OCI-LY7 (cell line): ENCODE results near the gene FAM200A. TPM values are rescaled to one million over a fixed set of nuclear protein-coding genes. Genes with fewer than 3 reads are reported as not detected.

Experiments used
- BruUV-seq: library from RNA; stranded (reverse); fragments of 400-500 nt; replicated peaks from 2 replicates; lab custom pipeline; 2021; lab: Mats Ljungman, UMichigan
- CTCF ChIA-PET: fragments of 300-600 bp; sonication (Branson Sonifier 250); formaldehyde crosslinking; loops from one replicate; lab custom pipeline; 2022; ENCODE audit warnings: antibody characterized with exemption; ENCODE audit not compliant: unreplicated experiment; lab: Charles Lee
- POLR2A ChIA-PET: fragments of 300-600 bp; sonication (Branson Sonifier 250); formaldehyde crosslinking; loops from one replicate; lab custom pipeline; 2022; ENCODE audit warnings: antibody characterized with exemption; lab: Charles Lee
- DNase-seq: peaks from one replicate; pipeline ENCODE4 v3.0.0-alpha.2; 2015; ENCODE audit warnings: low spot score
- H2AFZ ChIP-seq: fragments of 200-600 bp; sonication (generic), shearing (Covaris generic); 2 replicates; pipeline ENCODE4 v1.6.1; 2014; ENCODE audit warnings: mild to moderate bottlenecking, antibody characterized with exemption, low read length, moderate library complexity
- H3K27ac ChIP-seq: fragments of 200-600 bp; sonication (generic); 2 replicates; pipeline ENCODE4 v1.5.1; 2014; ENCODE audit warnings: mixed run types, low read depth, mild to moderate bottlenecking, moderate library complexity, low read length, inconsistent platforms; ENCODE audit not compliant: poor library complexity, severe bottlenecking
- H3K36me3 ChIP-seq: fragments of 200-600 bp; sonication (generic); 2 replicates; pipeline ENCODE4 v1.6.1; 2014; ENCODE audit warnings: mild to moderate bottlenecking, antibody characterized with exemption, low read length, moderate library complexity, mixed read lengths; ENCODE audit not compliant: insufficient read depth
- H3K4me1 ChIP-seq: fragments of 200-600 bp; sonication (generic); 2 replicates; pipeline ENCODE4 v1.5.1; 2014; ENCODE audit warnings: mild to moderate bottlenecking, low read length; ENCODE audit not compliant: insufficient read depth, poor library complexity, severe bottlenecking
- H3K4me2 ChIP-seq: fragments of 200-600 bp; sonication (generic); 2 replicates; pipeline ENCODE4 v1.6.1; 2014; ENCODE audit warnings: mild to moderate bottlenecking, low read length
- H3K4me3 ChIP-seq: fragments of 200-600 bp; sonication (generic); 2 replicates; pipeline ENCODE4 v1.5.1; 2014; ENCODE audit warnings: mild to moderate bottlenecking, low read depth, low read length; ENCODE audit not compliant: poor library complexity, severe bottlenecking
- H3K79me2 ChIP-seq: fragments of 200-600 bp; sonication (generic); 2 replicates; pipeline ENCODE4 v1.6.1; 2016; ENCODE audit warnings: low read depth, mild to moderate bottlenecking, low read length, moderate library complexity, mixed read lengths; ENCODE audit not compliant: insufficient read depth
- H3K9me2 ChIP-seq: fragments of 200-600 bp; sonication (generic); 2 replicates; pipeline ENCODE4 v1.6.1; 2016; ENCODE audit warnings: mild to moderate bottlenecking, low read length, mixed read lengths; ENCODE audit not compliant: insufficient read depth
- H3K9me3 ChIP-seq: fragments of 200-600 bp; sonication (generic); 2 replicates; pipeline ENCODE4 v1.6.1; 2014; ENCODE audit warnings: mild to moderate bottlenecking, mixed run types, low read length, mixed read lengths
- H4K20me1 ChIP-seq: fragments of 200-600 bp; sonication (generic); 2 replicates; pipeline ENCODE4 v1.6.1; 2014; ENCODE audit warnings: mild to moderate bottlenecking, antibody characterized with exemption, low read length, moderate library complexity, mixed read lengths; ENCODE audit not compliant: insufficient read depth
- EZH2phosphoT487 ChIP-seq: fragments of 200-600 bp; sonication (generic); IDR thresholded peaks from 2 replicates; pipeline ENCODE4 v1.6.1; 2018; ENCODE audit warnings: low read depth, borderline replicate concordance, mild to moderate bottlenecking, mixed run types, antibody characterized with exemption, low read length, moderate library complexity, mixed read lengths
- intact Hi-C: fragments of 100-400 bp; cut with micrococcal nuclease; formaldehyde crosslinking; loops from one replicate; pipeline ENCODE4 v1.10.0; 2022; ENCODE audit not compliant: unreplicated experiment
- total RNA-seq, 2 experiments: library from RNA; depleted of rRNA in 1 of 2; stranded (reverse); fragments of >200 nt in 1 of 2; shearing (Covaris generic) in 1 of 2; gene quantifications; 2 replicates each; pipeline ENCODE4 v1.2.3, GENCODE V29; 2014 to 2022
- TF ChIP-seq, protein P1 (sequence below): fragments of 200-600 bp; sonication (generic); conservative IDR thresholded peaks from 2 replicates; pipeline ENCODE4 v1.5.1; 2014; ENCODE audit warnings: mild to moderate bottlenecking, antibody characterized with exemption, low read length, moderate library complexity, mixed read lengths

Gene FAM200A
- total RNA-seq, 2 experiments from 2014 or later, result 5.5 to 7.3 TPM

DNA sequence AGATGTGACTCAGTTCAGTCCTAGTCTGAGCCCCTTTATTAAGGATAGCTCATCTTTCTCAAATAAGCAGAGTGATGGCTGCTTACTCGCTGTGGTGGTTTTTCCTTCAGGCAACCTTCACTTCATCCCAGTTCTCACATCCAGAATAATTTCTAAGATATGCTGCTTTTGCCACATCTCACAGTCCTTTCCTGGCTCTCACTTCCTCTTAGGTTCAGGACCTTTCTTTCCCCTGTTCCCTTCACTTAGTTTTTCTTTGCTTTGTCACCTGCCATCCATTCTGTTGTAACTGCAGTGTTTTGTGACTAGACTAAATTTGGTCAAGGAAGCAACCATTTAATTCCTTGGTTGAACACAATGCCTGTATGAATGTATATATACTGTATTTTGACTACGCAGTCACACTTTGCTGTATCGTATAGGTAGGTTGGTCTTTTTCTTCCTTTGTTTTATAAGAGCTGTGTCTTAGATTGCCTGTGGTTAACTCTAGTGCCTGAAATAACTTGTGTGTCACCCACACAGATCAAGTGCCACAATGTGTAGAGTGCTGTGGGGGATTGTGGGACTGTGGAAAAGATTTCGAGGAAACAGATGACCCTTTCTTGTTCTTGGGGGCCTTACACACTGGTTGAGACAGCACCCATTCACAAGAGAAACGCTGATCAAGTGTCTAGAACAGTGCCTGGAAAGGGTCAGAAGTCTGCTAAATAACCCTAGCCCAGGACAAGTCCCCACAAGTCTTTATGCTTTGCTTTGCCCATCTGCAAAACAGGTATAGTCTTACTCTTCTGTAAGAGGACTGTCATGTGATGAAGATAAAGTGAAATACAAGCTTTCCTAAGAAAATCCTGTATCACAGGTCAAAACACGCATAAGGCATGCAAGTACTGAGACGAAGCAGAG is 9.2 kb upstream of the FAM200A start:
- TSS peak; percentile 42 for BruUV-seq
- ChIA-PET POLR2A (interaction anchor here (0.5 to 0.6 kb wide), 2 partner anchors 60 to 317 kb away, joined by 3 read pairs; no protein-coding TSS in a partner anchor), CTCF (no interaction called here)
- DNase-seq, result no peak
- H3K4me1 ChIP-seq, result peaks cover 23% of the 10 kb centered on the region
- 0 out of 2 replicates have a peak, but pooled peaks cover 14% of the 10 kb centered on the region for H4K20me1 ChIP-seq
- no peaks in the 10 kb centered on the region for H3K9me2 ChIP-seq
- H3K79me2 ChIP-seq, result peaks cover 49% of the 10 kb centered on the region
- no peak overlapping the region for H3K4me3 ChIP-seq
- H3K27ac ChIP-seq, result no peak overlapping the region
- H3K4me2 ChIP-seq, result peak overlapping the region; percentile 80; the same call in 1 of the 2 replicates
- H2AFZ ChIP-seq, result no peak overlapping the region
- TF ChIP-seq, protein P1, sequence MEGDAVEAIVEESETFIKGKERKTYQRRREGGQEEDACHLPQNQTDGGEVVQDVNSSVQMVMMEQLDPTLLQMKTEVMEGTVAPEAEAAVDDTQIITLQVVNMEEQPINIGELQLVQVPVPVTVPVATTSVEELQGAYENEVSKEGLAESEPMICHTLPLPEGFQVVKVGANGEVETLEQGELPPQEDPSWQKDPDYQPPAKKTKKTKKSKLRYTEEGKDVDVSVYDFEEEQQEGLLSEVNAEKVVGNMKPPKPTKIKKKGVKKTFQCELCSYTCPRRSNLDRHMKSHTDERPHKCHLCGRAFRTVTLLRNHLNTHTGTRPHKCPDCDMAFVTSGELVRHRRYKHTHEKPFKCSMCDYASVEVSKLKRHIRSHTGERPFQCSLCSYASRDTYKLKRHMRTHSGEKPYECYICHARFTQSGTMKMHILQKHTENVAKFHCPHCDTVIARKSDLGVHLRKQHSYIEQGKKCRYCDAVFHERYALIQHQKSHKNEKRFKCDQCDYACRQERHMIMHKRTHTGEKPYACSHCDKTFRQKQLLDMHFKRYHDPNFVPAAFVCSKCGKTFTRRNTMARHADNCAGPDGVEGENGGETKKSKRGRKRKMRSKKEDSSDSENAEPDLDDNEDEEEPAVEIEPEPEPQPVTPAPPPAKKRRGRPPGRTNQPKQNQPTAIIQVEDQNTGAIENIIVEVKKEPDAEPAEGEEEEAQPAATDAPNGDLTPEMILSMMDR, result no peak
- no peak for TF ChIP-seq EZH2phosphoT487
- no peaks in the 10 kb centered on the region for H3K9me3 ChIP-seq
- intact Hi-C loops, result no loop called here
- H3K36me3 ChIP-seq, result peaks cover 75% of the 10 kb centered on the region

GRCh38 chr7:99559175-99559915 is 7.4 kb upstream of the FAM200A start:
- H3K4me1 ChIP-seq, result peaks cover 23% of the 10 kb centered on the region
- intact Hi-C loops, result loop anchor here (2.0 kb wide), 1 partner anchor 55 kb away; the partner anchor contains the start of gene ZKSCAN5
- H3K4me2 ChIP-seq, result peak overlapping the region; percentile 80
- DNase-seq, result no peak
- peak overlapping the region; percentile 79 for H3K27ac ChIP-seq
- H2AFZ ChIP-seq, result peak overlapping the region; percentile 74; the same call in 1 of the 2 replicates
- H4K20me1 ChIP-seq, result 0 out of 2 replicates have a peak, but pooled peaks cover 14% of the 10 kb centered on the region
- CTCF ChIA-PET, result no interaction called here
- POLR2A ChIA-PET, result interaction anchor here (0.6 to 1.5 kb wide), 9 partner anchors 9 to 1881 kb away, joined by 3 to 5 read pairs (median 3); no protein-coding TSS in a partner anchor
- TF ChIP-seq EZH2phosphoT487, result no peak
- TF ChIP-seq, protein P1, result no peak
- H3K4me3 ChIP-seq, result peak overlapping the region; percentile 97
- H3K36me3 ChIP-seq, result peaks cover 75% of the 10 kb centered on the region
- H3K79me2 ChIP-seq, result peaks cover 65% of the 10 kb centered on the region
- H3K9me2 ChIP-seq, result no peaks in the 10 kb centered on the region
- no peaks in the 10 kb centered on the region for H3K9me3 ChIP-seq
- no TSS peak for BruUV-seq
